Stimulated activated CD8-positive, alpha-beta memory T cell treated with anti-CD3 and anti-CD28 coated beads, Interleukin-2, amount 100 ng/mL, for 1 hour (primary cell): ENCODE results near the gene CENPU.
"Not testable (repeated sequence)": the region's sequence is repeated elsewhere in the genome, so short reads cannot be mapped to it uniquely, and the experiment has no call there.

ENCODE experiments used
- DNase-seq, 2 donors: peaks; one replicate each; pipeline ENCODE4 v3.0.0-alpha.2; 2020; ENCODE audit warnings: low read depth in 2 of 2

CENPU gene

GRCh38 chr4:184664445-184665210, 69.3 kb downstream of the CENPU start:
- no peak for DNase-seq

GRCh38 chr4:184662236-184662635, 71.7 kb downstream of the CENPU start:
- no peak for DNase-seq

DNA sequence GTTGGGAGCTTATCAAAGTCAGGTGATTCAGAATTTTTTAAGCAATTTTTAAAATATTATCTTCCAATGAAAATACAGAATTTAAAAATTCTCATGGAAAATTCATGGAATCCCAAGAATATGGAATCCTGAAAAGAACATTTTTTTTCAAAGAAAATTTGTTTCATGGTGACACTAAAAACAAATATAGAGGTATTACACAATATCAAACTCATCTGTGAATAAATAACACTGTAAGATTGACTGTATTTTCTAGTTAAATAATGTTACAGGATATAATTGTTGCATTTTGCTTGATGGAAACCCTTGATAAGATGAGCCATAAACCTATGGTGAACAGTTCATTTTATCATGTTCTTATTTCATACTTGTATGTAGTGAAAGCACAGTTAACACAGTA, 72.9 kb downstream of the CENPU start:
- DNase-seq: no peak

- DNase-seq: not testable (repeated sequence)
Measured at GRCh38 chr4:184657820-184658219, 76.1 kb downstream of the CENPU start.

- no peak for DNase-seq
Measured at GRCh38 chr4:184657144-184657543, 76.8 kb downstream of the CENPU start.

- DNase-seq: no peak
Measured at GRCh38 chr4:184655889-184656869, 77.7 kb downstream of the CENPU start.

DNA sequence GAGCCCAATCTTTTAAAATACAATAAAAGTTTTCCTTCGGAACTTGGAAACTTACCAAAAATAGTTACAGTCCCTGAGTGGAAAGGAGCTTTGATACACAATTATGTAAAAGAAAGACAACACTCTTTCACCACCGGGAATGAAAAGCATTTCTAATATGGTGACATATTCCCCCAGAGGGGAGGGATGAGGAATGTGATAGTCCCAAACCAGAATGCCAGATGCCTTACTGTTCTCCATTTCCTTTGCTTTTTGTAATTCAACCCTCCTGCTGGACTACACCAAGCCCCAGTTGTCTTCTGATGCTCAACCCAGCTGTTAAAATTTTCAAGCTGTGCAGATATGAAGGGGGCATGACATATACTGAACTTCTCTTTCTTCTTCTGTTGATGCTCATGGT, 80.2 kb downstream of the CENPU start:
- DNase-seq: no peak

GRCh38 chr4:184652681-184653080, 81.2 kb downstream of the CENPU start:
- not testable (repeated sequence) for DNase-seq

- DNase-seq: no peak
Measured at GRCh38 chr4:184651899-184652298, 82.0 kb downstream of the CENPU start.

GRCh38 chr4:184649971-184650855, 83.7 kb downstream of the CENPU start:
- no peak for DNase-seq

DNA sequence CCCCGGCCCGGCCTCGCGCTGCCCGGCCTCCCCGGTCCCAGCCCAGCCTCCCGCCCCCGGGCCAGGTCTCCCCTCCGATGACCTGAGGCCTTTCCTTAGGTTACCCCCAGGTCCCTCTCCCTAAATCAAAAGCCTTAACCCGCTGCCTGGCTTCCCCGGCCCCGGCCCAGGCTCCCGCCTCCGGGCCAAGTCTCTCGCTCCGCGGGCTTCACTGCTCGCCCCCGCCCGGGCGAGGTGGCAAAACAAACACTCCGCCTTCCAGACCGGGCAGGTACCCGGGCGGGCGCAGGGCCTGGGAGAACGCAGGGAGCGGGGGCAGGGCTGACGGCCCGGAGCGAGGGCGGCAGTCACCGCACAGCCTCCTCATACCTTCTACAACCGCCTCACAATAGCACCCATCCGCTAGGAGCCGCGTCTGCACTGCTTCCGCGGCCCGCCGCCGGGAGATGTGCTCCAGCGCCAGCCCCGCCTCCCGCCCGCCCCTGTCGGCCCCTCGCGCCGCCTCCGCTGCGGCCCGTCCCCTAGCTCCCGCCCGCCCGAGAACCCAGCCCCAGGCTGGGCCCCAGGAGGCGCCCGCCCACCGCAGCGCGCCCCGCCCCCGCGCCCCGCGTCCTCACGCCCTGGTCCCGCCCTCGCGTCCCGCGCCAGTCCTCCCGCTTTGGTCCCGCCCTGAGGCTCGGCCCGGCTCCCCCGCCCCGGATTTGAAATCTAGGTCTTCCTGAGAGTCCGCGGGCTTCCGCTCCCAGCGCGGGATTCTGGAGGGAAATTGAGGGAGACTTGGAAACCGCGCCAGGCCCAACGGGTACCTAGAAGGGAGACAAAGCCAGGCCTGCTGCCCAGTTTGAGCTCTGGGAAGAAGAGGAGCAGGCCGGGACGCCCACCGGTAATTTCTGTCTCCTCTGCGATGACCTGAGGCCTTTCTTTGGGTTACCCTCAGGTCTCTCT, 84.6 kb downstream of the CENPU start, which contains the start of the genes CASP3 and PRIMPOL:
CASP3 (minus strand) TSS at position 422 of the 945 bp plus-strand sequence. CDS start 10,994 bp downstream, outside the sequence.
PRIMPOL (plus strand) TSS at position 713 of the 945 bp plus-strand sequence. CDS start 7,403 bp downstream, outside the sequence.
- peak; percentile 92 to 95 for DNase-seq

GRCh38 chr4:184648313-184649025, 85.4 kb downstream of the CENPU start:
- no peak for DNase-seq

DNA sequence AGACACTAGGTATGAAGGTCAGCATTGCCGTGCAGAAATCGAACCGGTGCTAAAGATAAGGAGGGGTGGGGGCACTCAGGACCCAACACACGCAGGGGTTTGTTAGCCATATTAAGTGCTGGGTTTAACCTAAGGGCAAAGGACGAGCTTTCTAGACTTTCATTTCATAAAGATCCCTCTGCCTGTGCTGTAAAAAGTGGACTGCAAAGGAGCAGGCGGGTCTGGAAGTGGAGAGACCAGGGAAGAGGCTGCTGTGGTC, 85.9 kb downstream of the CENPU start:
- no peak for DNase-seq

DNA sequence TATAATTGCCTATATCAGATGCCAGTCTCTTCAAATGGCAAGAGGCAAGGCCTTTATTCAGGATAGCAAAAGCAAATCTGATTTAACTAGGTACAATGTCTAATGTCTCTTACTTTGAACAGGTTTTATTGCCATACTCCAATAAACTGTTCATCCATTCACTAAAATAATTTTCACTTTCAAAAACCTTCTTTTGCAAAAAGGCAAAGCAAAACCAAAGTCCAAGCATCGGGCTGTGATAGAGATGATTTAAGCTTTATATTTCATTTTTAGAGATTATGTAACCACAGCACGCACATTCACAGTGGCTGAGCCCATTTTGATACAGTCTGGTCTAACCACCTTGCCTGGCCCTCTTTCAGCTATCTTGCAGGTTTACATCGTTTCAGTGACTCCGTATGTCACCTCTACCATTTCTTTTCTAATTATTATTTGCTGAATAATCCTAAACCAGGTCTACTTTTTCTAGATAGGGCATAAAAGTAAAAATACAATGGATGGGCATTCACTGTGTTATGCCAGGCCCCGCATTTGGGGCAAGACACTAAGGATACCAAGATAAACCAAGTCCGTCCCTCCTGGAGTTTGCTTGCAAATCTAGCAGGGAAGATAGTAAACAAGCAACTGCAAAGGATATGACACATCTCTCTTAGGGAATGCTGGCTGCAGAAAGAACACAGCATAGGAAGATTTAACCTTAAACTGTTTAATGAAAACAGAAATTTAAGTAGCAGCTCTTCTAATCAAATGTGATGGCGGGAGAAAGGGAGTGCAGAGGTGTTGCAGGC, 86.4 kb downstream of the CENPU start:
- no peak for DNase-seq

DNA sequence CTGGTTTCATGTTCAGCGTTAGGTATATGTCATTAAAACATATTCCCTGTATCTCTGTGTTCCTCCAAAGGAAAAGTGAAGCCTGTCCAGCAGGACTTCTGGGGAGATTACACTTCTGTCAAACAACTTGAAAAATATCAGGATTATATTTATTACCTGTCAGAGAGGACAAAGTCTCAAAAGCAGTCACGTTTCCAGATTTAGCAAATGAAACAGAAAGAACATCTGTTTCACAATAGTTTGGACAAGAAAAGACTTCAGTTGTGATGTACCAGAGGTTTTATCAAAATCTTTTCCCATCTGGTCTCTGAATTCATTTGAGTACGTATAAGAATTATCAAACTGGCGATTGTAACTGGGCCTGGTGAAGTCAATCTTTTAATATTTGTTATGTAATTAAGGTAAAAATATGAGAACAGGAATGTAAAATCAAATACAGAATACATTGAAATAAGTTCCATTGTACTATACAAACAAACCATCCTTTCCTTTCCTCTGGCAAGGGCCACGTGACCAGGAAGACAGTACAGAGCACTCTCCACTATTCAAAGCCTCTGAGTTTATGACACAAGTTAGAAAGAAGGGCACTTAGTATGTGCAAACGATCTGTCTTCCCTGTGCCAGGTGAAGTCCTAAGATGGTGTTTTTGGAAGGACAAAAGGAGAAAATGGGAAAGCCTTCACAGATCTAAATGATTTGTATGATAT, 87.8 kb downstream of the CENPU start:
- no peak for DNase-seq

DNA sequence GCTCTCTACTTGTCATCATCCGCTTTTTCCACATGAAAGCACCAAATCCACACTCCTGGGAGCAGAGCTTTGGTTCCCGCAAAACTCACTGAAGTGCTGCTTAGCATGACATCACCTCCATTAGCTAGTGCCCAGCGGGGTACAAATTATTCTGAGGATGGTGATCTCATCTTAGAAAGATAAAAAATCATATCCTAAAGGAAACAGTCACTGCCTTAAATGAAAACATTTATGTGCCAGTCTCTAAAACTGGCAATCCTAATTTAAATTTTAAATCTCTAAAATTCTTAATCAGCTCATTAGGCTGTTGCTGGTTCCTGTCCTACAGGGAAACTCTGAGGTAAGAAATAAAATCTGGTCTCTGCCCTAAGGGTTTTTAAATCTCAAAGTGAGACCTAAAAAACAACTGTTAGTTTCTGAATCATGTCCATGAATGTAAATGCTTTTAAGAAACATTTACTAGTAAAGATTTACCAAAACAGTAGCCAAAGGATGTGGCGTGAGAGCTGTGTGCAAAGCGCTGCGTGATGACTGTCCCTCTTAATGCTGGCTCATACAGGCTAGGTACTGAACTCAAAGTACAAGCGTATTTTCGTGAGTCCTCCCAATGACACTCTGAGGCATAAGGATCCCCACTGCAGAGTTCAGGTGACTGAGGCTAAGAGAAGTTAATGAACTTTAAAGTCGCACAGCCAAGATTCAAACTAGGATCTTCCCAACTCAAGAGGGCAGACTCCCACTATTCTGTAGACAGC, 89.2 kb downstream of the CENPU start:
- DNase-seq: no peak
